H9 (cell line): Measurements from ENCODE around the gene PALM2AKAP2. TPM values are rescaled to one million over a fixed set of nuclear protein-coding genes. Genes with fewer than 3 reads are reported as not detected.

Experiments used
- DNase-seq: peaks from one replicate; pipeline ENCODE4 v3.0.0-alpha.2; 2017
- H2AFZ ChIP-seq: one replicate; pipeline ENCODE4 v1.6.1; 2013; ENCODE audit warnings: mild to moderate bottlenecking, low read length, control low read depth, moderate library complexity
- H2AK5ac ChIP-seq: 2 replicates; pipeline ENCODE4 v1.6.1; 2013; ENCODE audit warnings: low read length, control low read depth, mixed read lengths; ENCODE audit not compliant: insufficient read length
- H2BK120ac ChIP-seq: one replicate; pipeline ENCODE4 v1.6.1; 2013; ENCODE audit warnings: low read depth, mild to moderate bottlenecking, low read length, control low read depth, inconsistent platforms; ENCODE audit not compliant: poor library complexity, severe bottlenecking
- H2BK12ac ChIP-seq: 2 replicates; pipeline ENCODE4 v1.6.1; 2013; ENCODE audit warnings: low read length, control low read depth, mixed read lengths, low read depth; ENCODE audit not compliant: insufficient read length
- H2BK15ac ChIP-seq: 2 replicates; pipeline ENCODE4 v1.6.1; 2013; ENCODE audit warnings: low read depth, low read length, control low read depth
- H2BK20ac ChIP-seq: one replicate; pipeline ENCODE4 v1.6.1; 2013; ENCODE audit warnings: low read depth, mild to moderate bottlenecking, low read length, control low read depth, inconsistent platforms; ENCODE audit not compliant: poor library complexity, severe bottlenecking
- H2BK5ac ChIP-seq: 2 replicates; pipeline ENCODE4 v1.6.1; 2013; ENCODE audit warnings: low read length, control low read depth, mixed read lengths; ENCODE audit not compliant: insufficient read length
- H3K14ac ChIP-seq: 2 replicates; pipeline ENCODE4 v1.6.1; 2013; ENCODE audit warnings: low read length, control low read depth; ENCODE audit not compliant: insufficient read depth
- H3K18ac ChIP-seq: 2 replicates; pipeline ENCODE4 v1.6.1; 2013; ENCODE audit warnings: low read depth, mild to moderate bottlenecking, mixed read lengths, low read length, control low read depth; ENCODE audit not compliant: insufficient read length
- H3K23ac ChIP-seq: 2 replicates; pipeline ENCODE4 v1.6.1; 2013; ENCODE audit warnings: low read length, control low read depth, mixed read lengths, low read depth; ENCODE audit not compliant: insufficient read length
- H3K23me2 ChIP-seq: 2 replicates; pipeline ENCODE4 v1.6.1; 2013; ENCODE audit warnings: low read depth, mild to moderate bottlenecking, mixed read lengths, low read length, control low read depth; ENCODE audit not compliant: insufficient read length, poor library complexity, severe bottlenecking
- H3K27ac ChIP-seq: 2 replicates; pipeline ENCODE4 v1.5.1; 2013; ENCODE audit warnings: low read length, control low read depth, mixed read lengths, low read depth; ENCODE audit not compliant: insufficient read length
- H3K27me3 ChIP-seq: 2 replicates; pipeline ENCODE4 v1.6.1; 2013; ENCODE audit warnings: low read length, control low read depth, inconsistent platforms; ENCODE audit not compliant: insufficient read depth
- H3K4ac ChIP-seq: 2 replicates; pipeline ENCODE4 v1.6.1; 2013; ENCODE audit warnings: low read depth, mild to moderate bottlenecking, control low read depth, inconsistent platforms, low read length, moderate library complexity
- H3K4me1 ChIP-seq: 2 replicates; pipeline ENCODE4 v1.6.1; 2013; ENCODE audit warnings: low read length, control low read depth, inconsistent platforms; ENCODE audit not compliant: insufficient read depth
- H3K4me2 ChIP-seq: 2 replicates; pipeline ENCODE4 v1.6.1; 2013; ENCODE audit warnings: low read length, control low read depth, mixed read lengths; ENCODE audit not compliant: insufficient read length, insufficient read depth
- H3K56ac ChIP-seq: 2 replicates; pipeline ENCODE4 v1.6.1; 2013; ENCODE audit warnings: low read depth, mild to moderate bottlenecking, mixed read lengths, low read length, control low read depth; ENCODE audit not compliant: insufficient read length
- H3K79me1 ChIP-seq: 2 replicates; pipeline ENCODE4 v1.6.1; 2013; ENCODE audit warnings: low read depth, mild to moderate bottlenecking, moderate library complexity, low read length, control low read depth, inconsistent platforms; ENCODE audit not compliant: insufficient read depth, poor library complexity, severe bottlenecking
- H3K79me2 ChIP-seq: 2 replicates; pipeline ENCODE4 v1.6.1; 2013; ENCODE audit warnings: low read length, control low read depth, inconsistent platforms; ENCODE audit not compliant: insufficient read depth
- H3K9ac ChIP-seq: 2 replicates; pipeline ENCODE4 v1.6.1; 2013; ENCODE audit warnings: low read length, control low read depth, mixed read lengths; ENCODE audit not compliant: insufficient read length; ENCODE audit errors: extremely low read depth
- H3K9me3 ChIP-seq: one replicate; pipeline ENCODE4 v1.6.1; 2013; ENCODE audit warnings: low read depth, low read length, inconsistent platforms; ENCODE audit not compliant: control insufficient read depth
- H3T11ph ChIP-seq: one replicate; pipeline ENCODE4 v1.6.1; 2013; ENCODE audit warnings: mild to moderate bottlenecking, low read length, control low read depth, inconsistent platforms
- H4K20me1 ChIP-seq: one replicate; pipeline ENCODE4 v1.6.1; 2013; ENCODE audit not compliant: control insufficient read depth, insufficient read length, insufficient read depth
- H4K5ac ChIP-seq: 2 replicates; pipeline ENCODE4 v1.6.1; 2013; ENCODE audit warnings: low read depth, mild to moderate bottlenecking, mixed read lengths, low read length, control low read depth; ENCODE audit not compliant: insufficient read length
- H4K8ac ChIP-seq: replicated peaks from 2 replicates; pipeline ENCODE4 v1.6.1; 2013; ENCODE audit warnings: low read length, control low read depth, mixed read lengths, low read depth; ENCODE audit not compliant: insufficient read length
- H4K91ac ChIP-seq: 2 replicates; pipeline ENCODE4 v1.6.1; 2013; ENCODE audit warnings: low read depth, mild to moderate bottlenecking, moderate library complexity, mixed read lengths, low read length, control low read depth; ENCODE audit not compliant: insufficient read length
- H3K27ac Mint-ChIP-seq, 3 experiments: 2 replicates in 2 of 3; 3 replicates in 1 of 3; pipeline ENCODE4 v1.8.0; 2020 to 2021; ENCODE audit warnings: mixed read lengths in 3 of 3, mild to moderate bottlenecking in 1 of 3, moderate library complexity in 1 of 3
- H3K27me3 Mint-ChIP-seq: 2 replicates; pipeline ENCODE4 v1.8.0; 2021; ENCODE audit warnings: low read depth, mild to moderate bottlenecking, moderate library complexity, mixed read lengths
- H3K36me3 Mint-ChIP-seq, 3 experiments: 2 replicates in 2 of 3; 3 replicates in 1 of 3; pipeline ENCODE4 v1.8.0; 2020 to 2021; ENCODE audit warnings: low read depth in 3 of 3, mixed read lengths in 3 of 3; ENCODE audit not compliant: insufficient read depth in 1 of 3
- H3K4me1 Mint-ChIP-seq, 2 experiments: 2 replicates each; pipeline ENCODE4 v1.8.0; 2020; ENCODE audit warnings: mixed read lengths in 2 of 2
- H3K4me3 Mint-ChIP-seq, 2 experiments: 2 replicates in 1 of 2; 3 replicates in 1 of 2; pipeline ENCODE4 v1.8.0; 2020 to 2021; ENCODE audit warnings: mild to moderate bottlenecking in 2 of 2, mixed read lengths in 2 of 2, moderate library complexity in 1 of 2
- H3K9me3 Mint-ChIP-seq, 2 experiments: 2 replicates in 1 of 2; 3 replicates in 1 of 2; pipeline ENCODE4 v1.8.0; 2020; ENCODE audit warnings: mild to moderate bottlenecking in 2 of 2, mixed read lengths in 2 of 2, moderate library complexity in 1 of 2
- WGBS: extraction: QIAGEN DNeasy Blood & Tissue Kit; methylation state at CpG from one replicate; pipeline ENCODE4 v1.1.7; 2013; ENCODE audit warnings: missing lambda C conversion rate, low lambda C conversion rate, mixed read lengths; ENCODE audit not compliant: insufficient read length; ENCODE audit errors: extremely low coverage; 5-methylcytosine and 5-hydroxymethylcytosine counted together
- total RNA-seq: library from RNA; stranded (reverse); gene quantifications from 2 replicates; pipeline ENCODE4 v1.2.1, GENCODE V29; 2021
- TF ChIP-seq, protein P1 (sequence below): fragments of 200-600 bp; sonication (generic); conservative IDR thresholded peaks from 3 replicates; pipeline ENCODE4 v1.8.0; 2021; ENCODE audit warnings: antibody characterized with exemption, mild to moderate bottlenecking

PALM2AKAP2 gene
- total RNA-seq, 1 experiment from 2014 or later: 3.6 TPM

- Histone ChIP-seq H3K9me3 (no peaks in the 10 kb centered on the region), H3K79me1 (no peaks in the 10 kb centered on the region), H3T11ph (no peak overlapping the region), H3K18ac (no peak overlapping the region), H3K27me3 (no peaks in the 10 kb centered on the region), H3K4me1 (no peaks in the 10 kb centered on the region), H3K4ac (no peak overlapping the region), H2BK12ac (no peak overlapping the region), H4K91ac (no peak overlapping the region), H3K4me2 (no peak overlapping the region), H3K79me2 (no peaks in the 10 kb centered on the region), H4K8ac (no peak overlapping the region), H3K9ac (no peak overlapping the region), H3K23me2 (no peaks in the 10 kb centered on the region), H2AK5ac (no peak overlapping the region), H3K56ac (no peak overlapping the region), H3K27ac (no peak overlapping the region), H3K23ac (no peak overlapping the region), H2AFZ (no peak overlapping the region), H4K5ac (no peak overlapping the region), H2BK20ac (no peak overlapping the region), H2BK120ac (no peak overlapping the region), H2BK5ac (no peak overlapping the region), H4K20me1 (no peaks in the 10 kb centered on the region), H2BK15ac (no peak overlapping the region), H3K14ac (no peak overlapping the region)
- Mint-ChIP-seq H3K4me1 (no peaks in the 10 kb centered on the region), H3K36me3 (no peaks in the 10 kb centered on the region), H3K27me3 (peaks cover 4% of the 10 kb centered on the region), H3K9me3 (no peaks in the 10 kb centered on the region; a peak in 1 of 5 replicates), H3K27ac (no peak overlapping the region), H3K4me3 (no peak overlapping the region)
- DNase-seq: no peak
- no CpG with 5 or more reads among the region's 1 CpG for WGBS
- TF ChIP-seq, protein P1, sequence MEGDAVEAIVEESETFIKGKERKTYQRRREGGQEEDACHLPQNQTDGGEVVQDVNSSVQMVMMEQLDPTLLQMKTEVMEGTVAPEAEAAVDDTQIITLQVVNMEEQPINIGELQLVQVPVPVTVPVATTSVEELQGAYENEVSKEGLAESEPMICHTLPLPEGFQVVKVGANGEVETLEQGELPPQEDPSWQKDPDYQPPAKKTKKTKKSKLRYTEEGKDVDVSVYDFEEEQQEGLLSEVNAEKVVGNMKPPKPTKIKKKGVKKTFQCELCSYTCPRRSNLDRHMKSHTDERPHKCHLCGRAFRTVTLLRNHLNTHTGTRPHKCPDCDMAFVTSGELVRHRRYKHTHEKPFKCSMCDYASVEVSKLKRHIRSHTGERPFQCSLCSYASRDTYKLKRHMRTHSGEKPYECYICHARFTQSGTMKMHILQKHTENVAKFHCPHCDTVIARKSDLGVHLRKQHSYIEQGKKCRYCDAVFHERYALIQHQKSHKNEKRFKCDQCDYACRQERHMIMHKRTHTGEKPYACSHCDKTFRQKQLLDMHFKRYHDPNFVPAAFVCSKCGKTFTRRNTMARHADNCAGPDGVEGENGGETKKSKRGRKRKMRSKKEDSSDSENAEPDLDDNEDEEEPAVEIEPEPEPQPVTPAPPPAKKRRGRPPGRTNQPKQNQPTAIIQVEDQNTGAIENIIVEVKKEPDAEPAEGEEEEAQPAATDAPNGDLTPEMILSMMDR: no peak
These were observed 22.5 kb downstream of the PALM2AKAP2 start for GRCh38 chr9:109802491-109802890.
